Measurements from ENCODE around the gene MCF2L.

DNA sequence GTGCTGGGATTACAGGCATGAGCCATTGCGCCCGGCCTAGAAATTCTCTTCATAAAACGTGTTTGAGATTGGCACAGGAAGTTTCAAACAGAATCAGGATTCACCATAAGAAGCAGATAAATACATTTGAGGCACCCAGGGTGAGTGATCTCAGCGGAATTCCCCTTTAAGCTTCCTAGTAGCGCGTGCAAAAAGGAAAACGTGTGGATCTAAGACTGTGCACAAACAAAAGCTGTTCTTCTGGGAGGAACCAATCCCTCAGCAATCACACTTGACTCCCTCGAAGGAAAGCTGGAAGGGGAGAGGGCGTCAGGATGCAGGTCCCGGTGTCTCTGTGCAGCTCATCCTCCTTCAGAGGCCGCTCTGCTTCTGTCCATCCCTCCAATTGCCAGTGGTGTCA, 15.5 kb downstream of the MCF2L start:
- TF ChIP-seq EZH2 (IDR thresholded peaks at IDR 0.05; ENCODE audit: borderline replicate concordance, insufficient read depth, low read length, poor library complexity, severe bottlenecking) (no peak), POLR2AphosphoS5 (IDR thresholded peaks at IDR 0.05) (no peak), EP300 (conservative IDR thresholded peaks at IDR 0.05; ENCODE audit: poor library complexity, severe bottlenecking) (no peak), RAD21 (conservative IDR thresholded peaks at IDR 0.05) (no peak), SMC3 (conservative IDR thresholded peaks at IDR 0.05; ENCODE audit: poor library complexity) (no peak)
- TF ChIP-seq, protein P1, sequence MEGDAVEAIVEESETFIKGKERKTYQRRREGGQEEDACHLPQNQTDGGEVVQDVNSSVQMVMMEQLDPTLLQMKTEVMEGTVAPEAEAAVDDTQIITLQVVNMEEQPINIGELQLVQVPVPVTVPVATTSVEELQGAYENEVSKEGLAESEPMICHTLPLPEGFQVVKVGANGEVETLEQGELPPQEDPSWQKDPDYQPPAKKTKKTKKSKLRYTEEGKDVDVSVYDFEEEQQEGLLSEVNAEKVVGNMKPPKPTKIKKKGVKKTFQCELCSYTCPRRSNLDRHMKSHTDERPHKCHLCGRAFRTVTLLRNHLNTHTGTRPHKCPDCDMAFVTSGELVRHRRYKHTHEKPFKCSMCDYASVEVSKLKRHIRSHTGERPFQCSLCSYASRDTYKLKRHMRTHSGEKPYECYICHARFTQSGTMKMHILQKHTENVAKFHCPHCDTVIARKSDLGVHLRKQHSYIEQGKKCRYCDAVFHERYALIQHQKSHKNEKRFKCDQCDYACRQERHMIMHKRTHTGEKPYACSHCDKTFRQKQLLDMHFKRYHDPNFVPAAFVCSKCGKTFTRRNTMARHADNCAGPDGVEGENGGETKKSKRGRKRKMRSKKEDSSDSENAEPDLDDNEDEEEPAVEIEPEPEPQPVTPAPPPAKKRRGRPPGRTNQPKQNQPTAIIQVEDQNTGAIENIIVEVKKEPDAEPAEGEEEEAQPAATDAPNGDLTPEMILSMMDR (IDR thresholded peaks at IDR 0.05; ENCODE audit: poor library complexity, severe bottlenecking): no peak
- TF ChIP-seq, protein P2, sequence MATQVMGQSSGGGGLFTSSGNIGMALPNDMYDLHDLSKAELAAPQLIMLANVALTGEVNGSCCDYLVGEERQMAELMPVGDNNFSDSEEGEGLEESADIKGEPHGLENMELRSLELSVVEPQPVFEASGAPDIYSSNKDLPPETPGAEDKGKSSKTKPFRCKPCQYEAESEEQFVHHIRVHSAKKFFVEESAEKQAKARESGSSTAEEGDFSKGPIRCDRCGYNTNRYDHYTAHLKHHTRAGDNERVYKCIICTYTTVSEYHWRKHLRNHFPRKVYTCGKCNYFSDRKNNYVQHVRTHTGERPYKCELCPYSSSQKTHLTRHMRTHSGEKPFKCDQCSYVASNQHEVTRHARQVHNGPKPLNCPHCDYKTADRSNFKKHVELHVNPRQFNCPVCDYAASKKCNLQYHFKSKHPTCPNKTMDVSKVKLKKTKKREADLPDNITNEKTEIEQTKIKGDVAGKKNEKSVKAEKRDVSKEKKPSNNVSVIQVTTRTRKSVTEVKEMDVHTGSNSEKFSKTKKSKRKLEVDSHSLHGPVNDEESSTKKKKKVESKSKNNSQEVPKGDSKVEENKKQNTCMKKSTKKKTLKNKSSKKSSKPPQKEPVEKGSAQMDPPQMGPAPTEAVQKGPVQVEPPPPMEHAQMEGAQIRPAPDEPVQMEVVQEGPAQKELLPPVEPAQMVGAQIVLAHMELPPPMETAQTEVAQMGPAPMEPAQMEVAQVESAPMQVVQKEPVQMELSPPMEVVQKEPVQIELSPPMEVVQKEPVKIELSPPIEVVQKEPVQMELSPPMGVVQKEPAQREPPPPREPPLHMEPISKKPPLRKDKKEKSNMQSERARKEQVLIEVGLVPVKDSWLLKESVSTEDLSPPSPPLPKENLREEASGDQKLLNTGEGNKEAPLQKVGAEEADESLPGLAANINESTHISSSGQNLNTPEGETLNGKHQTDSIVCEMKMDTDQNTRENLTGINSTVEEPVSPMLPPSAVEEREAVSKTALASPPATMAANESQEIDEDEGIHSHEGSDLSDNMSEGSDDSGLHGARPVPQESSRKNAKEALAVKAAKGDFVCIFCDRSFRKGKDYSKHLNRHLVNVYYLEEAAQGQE (IDR thresholded peaks at IDR 0.05; ENCODE audit: borderline replicate concordance): no peak

Data from neural cell (in vitro differentiated cells).